K562 (cell line): Measurements from ENCODE around the gene AIFM3. TPM values are rescaled to one million over a fixed set of nuclear protein-coding genes. Genes with fewer than 3 reads are reported as not detected.

Experiments
- BMI1 ChIP-seq: fragments of 150-350 bp; IDR thresholded peaks from 2 replicates; pipeline ENCODE4 v1.6.1; 2014; ENCODE audit warnings: low read length
- CBX1 ChIP-seq: sonication (generic); IDR thresholded peaks from 2 replicates; pipeline ENCODE4 v1.6.1; 2016; ENCODE audit warnings: antibody characterized with exemption, low read depth, mild to moderate bottlenecking
- E2F3 ChIP-seq: fragments of 250-450 bp; sonication (Bioruptor Pico); IDR thresholded peaks from 2 replicates; pipeline ENCODE4 v1.4.0; 2020; ENCODE audit warnings: mild to moderate bottlenecking
- GATAD2A ChIP-seq: fragments of 450-650 bp; IDR thresholded peaks from 2 replicates; pipeline ENCODE4 v1.6.1; 2017
- HMGN3 ChIP-seq: IDR thresholded peaks from 2 replicates; pipeline ENCODE4 v1.6.1; 2011; ENCODE audit warnings: borderline replicate concordance, low read depth, mild to moderate bottlenecking, mixed read lengths, low read length; ENCODE audit not compliant: insufficient read length; ENCODE audit errors: extremely low read depth
- ILF3 ChIP-seq: fragments of 450-650 bp; IDR thresholded peaks from 2 replicates; pipeline ENCODE4 v1.6.1; 2018; ENCODE audit warnings: antibody characterized with exemption, mild to moderate bottlenecking, moderate library complexity, borderline replicate concordance
- KAT7 ChIP-seq: sonication (generic); formaldehyde crosslinking; IDR thresholded peaks from 2 replicates; pipeline ENCODE4 v1.8.0; 2022; ENCODE audit warnings: missing genetic modification reagents, mild to moderate bottlenecking, borderline replicate concordance
- MYC ChIP-seq, 2 experiments: fragments of 250-450 bp in 1 of 2; sonication (Bioruptor Pico) in 1 of 2; IDR thresholded peaks; 2 replicates each; pipeline versions ENCODE4 v1.5.1 to v1.6.1; 2012 to 2021; ENCODE audit warnings: low read depth in 2 of 2, borderline replicate concordance in 1 of 2, improper control_type of control experiment in 1 of 2, low read length in 1 of 2, mild to moderate bottlenecking in 1 of 2, moderate library complexity in 1 of 2
- NR2C2 ChIP-seq, 2 experiments: fragments of 200-800 bp in 1 of 2; sonication (Bioruptor generic) in 1 of 2; sonication (generic) in 1 of 2; formaldehyde crosslinking in 1 of 2; IDR thresholded peaks; 2 replicates each; pipeline versions ENCODE4 v1.6.1 to v1.8.0; 2016 to 2022; ENCODE audit warnings: mild to moderate bottlenecking in 1 of 2, missing compliant biosample characterization in 1 of 2, missing genetic modification characterization in 1 of 2, missing genetic modification reagents in 1 of 2
- RUNX1 ChIP-seq: sonication (generic); IDR thresholded peaks from 2 replicates; pipeline ENCODE4 v1.6.1; 2016; ENCODE audit warnings: antibody characterized with exemption, low read depth
- SMARCE1 ChIP-seq: fragments of 450-650 bp; IDR thresholded peaks from 2 replicates; pipeline ENCODE4 v1.7.1; 2016; ENCODE audit warnings: mild to moderate bottlenecking
- THRAP3 ChIP-seq: fragments of 450-650 bp; IDR thresholded peaks from 2 replicates; pipeline ENCODE4 v1.6.1; 2016; ENCODE audit warnings: mild to moderate bottlenecking, inconsistent platforms, borderline replicate concordance
- UBTF ChIP-seq, 2 experiments: IDR thresholded peaks; 2 replicates each; pipeline ENCODE4 v1.6.1; 2012; ENCODE audit warnings: improper control_type of control experiment in 2 of 2, low read depth in 2 of 2, low read length in 2 of 2, borderline replicate concordance in 1 of 2
- XRCC3 ChIP-seq: fragments of 450-650 bp; IDR thresholded peaks from 2 replicates; pipeline ENCODE4 v1.6.1; 2017; ENCODE audit warnings: mild to moderate bottlenecking, moderate library complexity
- XRCC5 ChIP-seq: fragments of 200-400 bp; formaldehyde crosslinking; IDR thresholded peaks from 2 replicates; pipeline ENCODE4 v1.6.1; 2017; ENCODE audit warnings: low read depth, mild to moderate bottlenecking, low read length
- ZFP91 ChIP-seq: sonication (generic); formaldehyde crosslinking; IDR thresholded peaks from 2 replicates; pipeline ENCODE4 v1.8.0; 2022; ENCODE audit warnings: mild to moderate bottlenecking, missing genetic modification reagents
- ZKSCAN8 ChIP-seq: fragments of 200-800 bp; sonication (Bioruptor generic); IDR thresholded peaks from 2 replicates; pipeline ENCODE4 v1.6.1; 2016; ENCODE audit warnings: missing genetic modification characterization, missing compliant biosample characterization
- ZNF174 ChIP-seq: fragments of 250-450 bp; sonication (Bioruptor Pico); IDR thresholded peaks from 2 replicates; pipeline ENCODE4 v1.4.0; 2020; ENCODE audit warnings: mild to moderate bottlenecking
- ZNF518B ChIP-seq: fragments of 250-450 bp; sonication (Bioruptor Pico); IDR thresholded peaks from 2 replicates; pipeline ENCODE4 v1.5.0; 2021; ENCODE audit warnings: mild to moderate bottlenecking, moderate library complexity
- ZNF561 ChIP-seq: fragments of 450-650 bp; formaldehyde crosslinking; conservative IDR thresholded peaks from 2 replicates; pipeline ENCODE4 v1.4.0; 2020; ENCODE audit warnings: mild to moderate bottlenecking, moderate library complexity
- polyA plus RNA-seq, 8 experiments: library from polyadenylated mRNA; depleted of rRNA in 4 of 8; stranded (reverse) in 5 of 8; unstranded in 3 of 8; fragments of >200 nt; fragmentation: Nextera tagmentation in 2 of 8; fragmentation: Illumina TruSeq in 1 of 8; extraction: Ambion mirVana in 2 of 8; extraction: Trizol in 1 of 8; gene quantifications; 2 replicates each; pipeline versions ENCODE4 v1.2.1 to v1.2.3, GENCODE V29; 2011 to 2014; ENCODE audit warnings: inconsistent platforms in 1 of 8, missing spikeins in 1 of 8
- total RNA-seq, 7 experiments: library from RNA; depleted of rRNA in 6 of 7; stranded (reverse); fragments of >200 nt in 6 of 7; fragmentation: Illumina TruSeq in 2 of 7; extraction: Trizol in 2 of 7; gene quantifications; 2 replicates each; pipeline versions ENCODE4 v1.2.1 to v1.2.3, GENCODE V29; 2011 to 2021; ENCODE audit warnings: low replicate concordance in 1 of 7

Gene AIFM3
- total and polyA plus RNA-seq, 9 of the 15 experiments (the other 6 are each of a cell fraction or from before 2014, with no cell fraction given), result 0.03 to 0.20 (median 0.07) TPM; not detected in 1

- peak; percentile 35; the same call in 1 of the 2 replicates for TF ChIP-seq NR2C2 (CRISPR knock-in tag; IDR thresholded peaks at IDR 0.05)
- no peak for TF ChIP-seq NR2C2 (tag; IDR thresholded peaks at IDR 0.05)
- TF ChIP-seq E2F3 (CRISPR knock-in tag), result no peak
- no peak for TF ChIP-seq HMGN3
- TF ChIP-seq RUNX1, result no peak
- no peak for TF ChIP-seq ZFP91
- TF ChIP-seq BMI1, result no peak
- 0 out of 4 replicates have a peak, but pooled peaks of 1 of the 2 experiments have one; percentile 37 for TF ChIP-seq UBTF (IDR thresholded peaks at IDR 0.05; ENCODE audit: borderline replicate concordance in 1 of 2, low read depth in 2 of 2, low read length in 2 of 2)
- peak; percentile 17; the same call in 1 of the 2 replicates for TF ChIP-seq MYC (IDR thresholded peaks at IDR 0.05; ENCODE audit: low read depth, low read length)
- no peak for TF ChIP-seq MYC (CRISPR knock-in tag; IDR thresholded peaks at IDR 0.05; ENCODE audit: borderline replicate concordance, low read depth)
- no peak for TF ChIP-seq ZKSCAN8 (CRISPR knock-in tag)
- TF ChIP-seq XRCC5, result no peak
- TF ChIP-seq XRCC3, result no peak
- TF ChIP-seq THRAP3, result no peak
- no peak for TF ChIP-seq ZNF174
- TF ChIP-seq ILF3, result no peak
- no peak for TF ChIP-seq SMARCE1
- no peak for TF ChIP-seq ZNF561
- TF ChIP-seq GATAD2A, result no peak
- no peak for TF ChIP-seq ZNF518B (CRISPR knock-in tag)
- no peak for TF ChIP-seq CBX1
- no peak for TF ChIP-seq KAT7
Observed at GRCh38 chr22:20918663-20919218, 48.3 kb upstream of the AIFM3 start (continued).
